Measurements from ENCODE around the gene TENT4B. TPM values are rescaled to one million over a fixed set of nuclear protein-coding genes. Genes with fewer than 3 reads are reported as not detected.
A peak's percentile ranks its signal among the peaks of the same experiment; 100 is the strongest.

Gene TENT4B
- total and polyA plus RNA-seq, 8 donors, result 14.8 to 19.0 (median 15.9) TPM

- intact Hi-C loops (cut with DNase I), result no loop called here
- no peaks in the 10 kb centered on the region for H3K36me3 ChIP-seq
- peaks cover 0 to 24% of the 10 kb centered on the region in 2 donors for H3K27me3 ChIP-seq
- H3K4me1 ChIP-seq, result peaks cover 22 to 45% of the 10 kb centered on the region in 2 donors
- no peak for TF ChIP-seq CTCF (IDR thresholded peaks at IDR 0.05)
- no peaks in the 10 kb centered on the region for H3K9me3 ChIP-seq
- DNase-seq (peak in 2 of 4 donors; percentile 56 to 85), ATAC-seq (no peak)
- H3K27ac ChIP-seq, result peak overlapping the region; percentile 53 to 69
- H3K4me3 ChIP-seq, result peak overlapping the region; percentile 61 to 62
Observed at GRCh38 chr16:50246299-50247122, 93.4 kb downstream of the TENT4B start.

DNA sequence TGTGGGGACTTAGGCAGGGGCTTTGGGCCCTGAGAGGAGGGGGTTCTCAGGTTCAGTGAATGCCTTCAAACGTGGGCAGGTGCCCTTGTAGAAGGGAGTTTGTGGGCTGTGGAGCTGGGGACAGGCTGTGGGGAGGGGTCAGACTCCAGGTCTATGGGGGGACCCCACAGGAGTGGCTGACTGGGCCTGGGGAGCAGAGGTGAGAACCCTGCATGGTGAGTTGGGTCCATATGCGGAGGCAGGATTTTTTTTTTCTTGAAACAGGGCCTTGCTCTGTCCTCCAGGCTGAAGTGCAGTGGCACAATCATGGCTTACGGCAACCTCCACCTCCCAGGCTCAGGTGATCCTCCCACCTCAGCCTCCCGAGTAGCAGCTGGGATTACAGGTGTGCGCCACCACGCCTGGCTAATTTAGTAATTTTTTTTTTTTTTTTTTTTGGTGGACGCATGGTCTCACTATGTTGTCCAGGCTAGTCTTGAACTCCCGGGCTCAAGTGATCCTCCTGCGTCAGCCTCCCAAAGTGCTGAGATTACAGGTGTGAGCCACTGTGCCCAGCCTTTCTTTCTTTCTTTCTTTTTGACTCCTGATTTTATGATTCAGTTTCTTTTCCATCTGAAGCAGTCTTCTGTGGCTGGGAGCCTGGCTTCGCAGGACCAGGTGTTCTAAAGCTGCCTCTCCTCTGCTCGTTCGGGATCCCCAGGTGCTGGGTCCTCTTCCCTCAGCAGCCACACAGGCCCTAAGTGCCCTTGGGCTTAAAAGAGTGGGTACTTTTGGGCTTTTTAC lies 94.2 kb downstream of the TENT4B start:
- DNase-seq, result no peak
- Histone ChIP-seq H3K27me3 (peaks cover 0 to 24% of the 10 kb centered on the region in 2 donors), H3K9me3 (no peaks in the 10 kb centered on the region), H3K36me3 (no peaks in the 10 kb centered on the region), H3K4me1 (peaks cover 29 to 53% of the 10 kb centered on the region in 2 donors), H3K27ac (no peak overlapping the region), H3K4me3 (peak overlapping the region in 1 of 2 donors; percentile 61)
- no peak for TF ChIP-seq CTCF (IDR thresholded peaks at IDR 0.05)
- ATAC-seq, result no peak
- intact Hi-C loops (cut with DNase I), result no loop called here

DNA sequence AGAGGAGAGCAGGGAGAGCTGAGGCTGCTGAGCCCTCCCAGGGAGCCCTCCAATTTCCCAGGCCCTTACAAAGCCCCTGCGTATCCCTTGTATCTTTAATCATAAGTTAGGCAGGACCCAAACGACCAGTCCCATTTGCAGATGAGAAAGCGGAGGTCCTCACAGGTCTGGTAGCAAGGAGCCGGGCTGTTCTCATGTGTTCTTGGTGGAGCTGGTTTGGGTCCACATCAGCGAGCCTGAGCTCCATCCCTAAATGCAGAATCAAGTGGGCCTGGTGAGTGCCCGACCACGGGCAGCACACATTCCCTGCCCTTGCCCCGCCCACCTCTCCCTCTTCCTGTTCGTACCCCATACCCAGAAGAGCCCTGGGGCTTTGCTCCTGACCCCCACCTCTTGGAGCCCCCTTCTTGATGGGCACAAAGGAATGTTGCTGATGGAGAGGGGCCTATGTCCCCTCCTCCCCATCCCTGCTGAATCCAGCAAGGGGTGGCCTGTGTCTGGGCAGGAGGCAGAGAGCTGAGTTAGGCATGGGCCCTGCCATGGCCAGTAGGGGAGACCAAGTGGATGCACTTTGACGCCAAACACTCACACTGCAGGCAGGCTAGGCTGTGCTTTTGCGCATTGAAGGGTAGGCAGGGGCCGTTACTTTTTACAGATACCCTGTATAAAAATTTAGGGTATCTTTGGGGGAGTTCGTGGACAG lies 95.0 kb downstream of the TENT4B start:
- Histone ChIP-seq H3K36me3 (no peaks in the 10 kb centered on the region), H3K4me1 (peaks cover 29 to 61% of the 10 kb centered on the region in 2 donors), H3K27ac (no peak overlapping the region), H3K9me3 (no peaks in the 10 kb centered on the region), H3K27me3 (peaks cover 0 to 24% of the 10 kb centered on the region in 2 donors), H3K4me3 (no peak overlapping the region)
- intact Hi-C loops (cut with DNase I), result no loop called here
- no peak for ATAC-seq
- no peak for DNase-seq
- no peak for TF ChIP-seq CTCF (IDR thresholded peaks at IDR 0.05)

DNA sequence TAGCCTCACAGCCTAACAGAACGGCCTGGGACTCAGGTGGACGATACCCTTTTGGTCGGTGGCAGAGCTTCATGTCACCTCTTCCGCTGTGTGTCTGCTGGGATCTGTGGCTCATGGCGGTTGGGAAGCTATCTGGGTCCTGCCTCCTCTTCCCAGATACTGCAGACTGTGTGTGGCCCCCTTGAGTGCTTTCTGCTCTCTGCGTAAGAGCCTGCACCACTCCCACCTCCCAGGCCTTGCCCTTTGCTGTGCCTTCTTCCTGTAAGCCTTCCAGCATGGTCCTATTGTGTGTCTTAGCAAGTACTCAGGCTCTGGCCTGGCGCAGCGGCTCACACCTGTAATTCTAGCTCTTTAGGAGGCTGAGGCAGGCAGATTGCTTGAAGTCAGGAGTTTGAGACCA lies 95.7 kb downstream of the TENT4B start:
- peak overlapping the region; percentile 11 to 19 for H3K27ac ChIP-seq
- no peaks in the 10 kb centered on the region for H3K36me3 ChIP-seq
- TF ChIP-seq CTCF (IDR thresholded peaks at IDR 0.05), result no peak
- intact Hi-C loops (cut with DNase I), result no loop called here
- no peak overlapping the region for H3K4me3 ChIP-seq
- peak; percentile 22 for ATAC-seq
- no peaks in the 10 kb centered on the region for H3K9me3 ChIP-seq
- DNase-seq, result peak in 1 of 4 donors; percentile 48
- peaks cover 0 to 24% of the 10 kb centered on the region in 2 donors for H3K27me3 ChIP-seq
- H3K4me1 ChIP-seq, result peaks cover 29 to 65% of the 10 kb centered on the region in 2 donors

Data from left lung (tissue), 10 donors.